Measurements from ENCODE around the gene SPECC1L. TPM values are rescaled to one million over a fixed set of nuclear protein-coding genes. Genes with fewer than 3 reads are reported as not detected.

The SPECC1L gene
- total RNA-seq, 2 donors from 2014 or later = 23.1 to 26.0 TPM

GRCh38 chr22:24400726-24401596 lies 130.3 kb downstream of the SPECC1L start:
- TF ChIP-seq CTCF (IDR thresholded peaks at IDR 0.05) (no peak), POLR2A (IDR thresholded peaks at IDR 0.05) (no peak)
- Histone ChIP-seq H3K27ac (peak overlapping the region in 1 of 4 donors; percentile 56), H3K36me3 (replicated peaks in 1 of 2; ENCODE audit: insufficient read depth in 1 of 2, low read depth in 2 of 2) (no peaks in the 10 kb centered on the region), H3K27me3 (no peaks in the 10 kb centered on the region), H3K4me3 (no peak overlapping the region), H3K4me1 (peaks cover 15% of the 10 kb centered on the region), H3K9me3 (no peaks in the 10 kb centered on the region)
- intact Hi-C loops (cut with DNase I) = no loop called here
- no peak for ATAC-seq
- no peak for DNase-seq
- WGBS, 2 donors = 77 to 84% methylated on average over 9 of the region's 9 CpGs

GRCh38 chr22:24401931-24402367 lies 131.3 kb downstream of the SPECC1L start:
- 92 to 96% methylated on average over 5 of the region's 5 CpGs for WGBS, 2 donors
- H3K27me3 ChIP-seq = no peaks in the 10 kb centered on the region
- ATAC-seq (no peak), DNase-seq (no peak)
- H3K27ac ChIP-seq = peak overlapping the region in 2 of 4 donors; percentile 56 to 68
- no peak overlapping the region for H3K4me3 ChIP-seq
- intact Hi-C loops (cut with DNase I) = no loop called here
- no peaks in the 10 kb centered on the region for H3K9me3 ChIP-seq
- H3K4me1 ChIP-seq = peaks cover 15% of the 10 kb centered on the region
- TF ChIP-seq CTCF (IDR thresholded peaks at IDR 0.05) (no peak), POLR2A (IDR thresholded peaks at IDR 0.05) (no peak)
- H3K36me3 ChIP-seq (replicated peaks in 1 of 2; ENCODE audit: insufficient read depth in 1 of 2, low read depth in 2 of 2) = no peaks in the 10 kb centered on the region

- no peak overlapping the region for H3K4me3 ChIP-seq
- intact Hi-C loops (cut with DNase I) = no loop called here
- WGBS, 2 donors = 36 to 53% methylated on average over 3 of the region's 3 CpGs
- TF ChIP-seq POLR2A (IDR thresholded peaks at IDR 0.05) (no peak), CTCF (IDR thresholded peaks at IDR 0.05) (no peak)
- no peaks in the 10 kb centered on the region for H3K36me3 ChIP-seq (replicated peaks in 1 of 2; ENCODE audit: insufficient read depth in 1 of 2, low read depth in 2 of 2)
- ATAC-seq (peak; percentile 82), DNase-seq (peak; percentile 62 to 89 (median 73))
- H3K4me1 ChIP-seq = peaks cover 15% of the 10 kb centered on the region
- H3K27ac ChIP-seq = peak overlapping the region in 2 of 4 donors; percentile 56 to 68
- no peaks in the 10 kb centered on the region for H3K9me3 ChIP-seq
- H3K27me3 ChIP-seq = no peaks in the 10 kb centered on the region
Observed at GRCh38 chr22:24402460-24403192, 132.0 kb downstream of the SPECC1L start.

GRCh38 chr22:24403346-24403745 lies 132.7 kb downstream of the SPECC1L start:
- Histone ChIP-seq H3K27me3 (no peaks in the 10 kb centered on the region), H3K9me3 (no peaks in the 10 kb centered on the region), H3K36me3 (replicated peaks in 1 of 2; ENCODE audit: insufficient read depth in 1 of 2, low read depth in 2 of 2) (no peaks in the 10 kb centered on the region), H3K4me3 (no peak overlapping the region), H3K27ac (peak overlapping the region in 1 of 4 donors; percentile 68), H3K4me1 (peaks cover 15% of the 10 kb centered on the region)
- DNase-seq (no peak), ATAC-seq (no peak)
- no peak for TF ChIP-seq POLR2A (IDR thresholded peaks at IDR 0.05)
- TF ChIP-seq CTCF (IDR thresholded peaks at IDR 0.05) = no peak
- 87 to 96% methylated on average over 3 of the region's 3 CpGs for WGBS, 2 donors
- intact Hi-C loops (cut with DNase I) = no loop called here

Data from body of pancreas (tissue), 4 donors.